B cell (primary cell): ENCODE measurements around the gene RECQL. TPM values are rescaled to one million over a fixed set of nuclear protein-coding genes. Genes with fewer than 3 reads are reported as not detected.

ENCODE experiments used
- ATAC-seq: fragments of 200-7000 bp; cut with Tn5 transposase; one replicate; pipeline ENCODE4 v1.10.0; 2021; ENCODE audit warnings: low read depth, mild to moderate bottlenecking, moderate number of reproducible peaks, moderate library complexity
- CTCF ChIA-PET: fragments of 350-600 bp; sonication (Branson Sonifier 250); formaldehyde crosslinking; loops from one replicate; lab custom pipeline; 2021; ENCODE audit warnings: antibody characterized with exemption, inconsistent platforms; lab: Charles Lee
- POLR2A ChIA-PET: fragments of 350-600 bp; sonication (Branson Sonifier 250); formaldehyde crosslinking; loops from one replicate; lab custom pipeline; 2021; ENCODE audit warnings: antibody characterized with exemption; lab: Charles Lee
- DNase-seq: peaks from one replicate; pipeline ENCODE4 v3.0.0; 2013
- H2AFZ ChIP-seq: 2 replicates; pipeline ENCODE4 v1.6.1; 2012; ENCODE audit warnings: mild to moderate bottlenecking, low read depth, low read length; ENCODE audit not compliant: insufficient read depth, poor library complexity, severe bottlenecking
- H3K27ac ChIP-seq, 2 donors: 1 replicate in 1 of 2; 2 replicates in 1 of 2; pipeline ENCODE4 v1.5.1; 2012 to 2013; ENCODE audit warnings: low read length in 2 of 2, mild to moderate bottlenecking in 2 of 2, moderate library complexity in 1 of 2
- H3K27me3 ChIP-seq, 4 experiments: fragments of 200-600 bp in 1 of 4; sonication (generic) in 1 of 4; replicated peaks in 1 of 4; 1 replicate in 2 of 4; 2 replicates in 2 of 4; pipeline versions ENCODE4 v1.6.1 to v1.7.0; 2013 to 2016; ENCODE audit warnings: low read length in 3 of 4, mild to moderate bottlenecking in 2 of 4, mixed read lengths in 1 of 4, moderate library complexity in 1 of 4; ENCODE audit not compliant: insufficient read depth in 4 of 4, control insufficient read depth in 3 of 4; ENCODE audit errors: control extremely low read depth in 1 of 4
- H3K36me3 ChIP-seq, 2 experiments: replicated peaks in 1 of 2; 1 replicate in 1 of 2; 2 replicates in 1 of 2; pipeline versions ENCODE4 v1.6.1 to v1.7.1; 2013; ENCODE audit warnings: low read length in 1 of 2; ENCODE audit not compliant: insufficient read depth in 2 of 2, control insufficient read depth in 1 of 2; ENCODE audit errors: control extremely low read depth in 1 of 2, extremely low read depth in 1 of 2
- H3K4me1 ChIP-seq, 2 donors: fragments of 200-600 bp in 1 of 2; sonication (generic) in 1 of 2; 1 replicate in 1 of 2; 2 replicates in 1 of 2; pipeline versions ENCODE4 v1.5.1 to v1.6.1; 2013 to 2017; ENCODE audit warnings: low read length in 2 of 2; ENCODE audit not compliant: control insufficient read depth in 2 of 2, insufficient read depth in 2 of 2
- H3K4me2 ChIP-seq: replicated peaks from 2 replicates; pipeline ENCODE3; 2012; ENCODE audit warnings: mild to moderate bottlenecking, low read depth, low read length; ENCODE audit not compliant: poor library complexity, severe bottlenecking
- H3K4me3 ChIP-seq, 5 experiments: fragments of 200-600 bp in 1 of 5; sonication (generic) in 1 of 5; 1 replicate in 3 of 5; 2 replicates in 2 of 5; pipeline versions ENCODE4 v1.5.1 to v1.7.0; 2011 to 2016; ENCODE audit warnings: low read length in 4 of 5, mild to moderate bottlenecking in 4 of 5, low read depth in 2 of 5, control low read depth in 1 of 5, moderate library complexity in 1 of 5; ENCODE audit not compliant: insufficient read depth in 1 of 5; ENCODE audit errors: control extremely low read depth in 1 of 5, extremely low read depth in 1 of 5
- H3K79me2 ChIP-seq: fragments of 200-600 bp; sonication (generic); one replicate; pipeline ENCODE4 v1.6.0; 2016; ENCODE audit warnings: low read length; ENCODE audit not compliant: control insufficient read depth, insufficient read depth
- H3K9ac ChIP-seq: fragments of 200-600 bp; sonication (generic); 2 replicates; pipeline ENCODE4 v1.6.1; 2017; ENCODE audit warnings: mild to moderate bottlenecking, low read length, moderate library complexity
- H3K9me3 ChIP-seq, 3 donors: one replicate each; pipeline versions ENCODE4 v1.6.1 to v1.7.1; 2013; ENCODE audit warnings: low read length in 2 of 3; ENCODE audit not compliant: control insufficient read depth in 2 of 3, insufficient read depth in 1 of 3; ENCODE audit errors: control extremely low read depth in 1 of 3
- H4K20me1 ChIP-seq: 2 replicates; pipeline ENCODE4 v1.6.0; 2012; ENCODE audit warnings: mild to moderate bottlenecking, low read length; ENCODE audit not compliant: insufficient read depth, control insufficient read depth, poor library complexity, severe bottlenecking
- H3K27ac Mint-ChIP-seq: one replicate; pipeline ENCODE4 v1.8.0; 2021; ENCODE audit warnings: mixed read lengths
- H3K27me3 Mint-ChIP-seq: one replicate; pipeline ENCODE4 v1.8.0; 2021; ENCODE audit warnings: mixed read lengths
- H3K4me1 Mint-ChIP-seq: one replicate; pipeline ENCODE4 v1.8.0; 2021; ENCODE audit warnings: mixed read lengths
- H3K4me3 Mint-ChIP-seq: one replicate; pipeline ENCODE4 v1.8.0; 2021; ENCODE audit warnings: mixed read lengths
- H3K9me3 Mint-ChIP-seq: one replicate; pipeline ENCODE4 v1.8.0; 2022; ENCODE audit warnings: mixed read lengths; ENCODE audit not compliant: insufficient read depth
- CTCF ChIP-seq: fragments of 200-600 bp; IDR thresholded peaks from one replicate; pipeline ENCODE4 v1.8.0; 2022; ENCODE audit warnings: antibody characterized with exemption, mild to moderate bottlenecking
- EZH2 ChIP-seq: IDR thresholded peaks from 2 replicates; pipeline ENCODE4 v1.6.1; 2012; ENCODE audit warnings: borderline replicate concordance, low read depth, mild to moderate bottlenecking, moderate library complexity, low read length; ENCODE audit not compliant: insufficient read depth, poor library complexity, severe bottlenecking
- WGBS: methylation state at CpG from one replicate; pipeline ENCODE4 v1.1.5; 2013; ENCODE audit warnings: missing lambda C conversion rate; ENCODE audit not compliant: insufficient coverage; 5-methylcytosine and 5-hydroxymethylcytosine counted together
- intact Hi-C: fragments of 100-400 bp; cut with micrococcal nuclease; formaldehyde crosslinking; loops from one replicate; pipeline ENCODE4 v1.10.0; 2022
- polyA plus RNA-seq: library from polyadenylated mRNA; depleted of rRNA; stranded (reverse); fragments of >200 nt; gene quantifications from 2 replicates; pipeline ENCODE4 v1.2.3, GENCODE V29; 2012
- total RNA-seq, 2 donors: library from RNA; stranded (reverse); fragments of 120-200 nt in 1 of 2; gene quantifications; 1 replicate in 1 of 2; 2 replicates in 1 of 2; pipeline versions ENCODE4 v1.2.3 to v1.2.4, GENCODE V29; 2013 to 2022

RECQL gene
- total and polyA plus RNA-seq, 2 donors (not counting 1 experiment from before 2014, with no cell fraction given), result 13.9 to 54.8 TPM

- no CpG with 5 or more reads among the region's 2 CpGs for WGBS
Observed at GRCh38 chr12:21433525-21433924, 67.9 kb downstream of the RECQL start.

GRCh38 chr12:21429994-21430393, 71.4 kb downstream of the RECQL start:
- Histone ChIP-seq H2AFZ (no peak overlapping the region), H3K9ac (no peak overlapping the region), H3K27me3 (peaks cover 0 to 4% (median under 1%) of the 10 kb centered on the region in 4 experiments), H4K20me1 (no peaks in the 10 kb centered on the region), H3K4me1 (no peaks in the 10 kb centered on the region), H3K4me3 (no peak overlapping the region), H3K9me3 (peaks cover 0 to 1% (median 0%) of the 10 kb centered on the region in 3 donors), H3K27ac (no peak overlapping the region), H3K4me2 (no peak overlapping the region), H3K36me3 (no peaks in the 10 kb centered on the region), H3K79me2 (no peaks in the 10 kb centered on the region)
- 74% methylated on average over 3 of the region's 4 CpGs for WGBS
- no peaks in the 10 kb centered on the region for H3K4me1 Mint-ChIP-seq
- TF ChIP-seq CTCF (no peak), EZH2 (no peak)
- DNase-seq (no peak), ATAC-seq (no peak)
- no peaks in the 10 kb centered on the region for H3K9me3 Mint-ChIP-seq
- no peak overlapping the region for H3K4me3 Mint-ChIP-seq
- ChIA-PET POLR2A (no interaction called here), CTCF (no interaction called here)
- intact Hi-C loops, result no loop called here
- H3K27ac Mint-ChIP-seq, result no peak overlapping the region
- peaks cover 25% of the 10 kb centered on the region for H3K27me3 Mint-ChIP-seq

More at GRCh38 chr12:21433525-21433924, 67.9 kb downstream of the RECQL start:
- TF ChIP-seq CTCF, result no peak
- no peak for TF ChIP-seq EZH2
- Histone ChIP-seq H3K27me3 (peaks cover 0 to 4% (median 0%) of the 10 kb centered on the region in 4 experiments), H2AFZ (no peak overlapping the region), H3K9ac (no peak overlapping the region), H3K4me2 (no peak overlapping the region), H3K36me3 (no peaks in the 10 kb centered on the region), H3K4me3 (no peak overlapping the region), H3K27ac (no peak overlapping the region), H3K79me2 (peaks cover 9% of the 10 kb centered on the region), H3K4me1 (peaks cover 7 to 9% of the 10 kb centered on the region in 2 donors), H3K9me3 (no peaks in the 10 kb centered on the region), H4K20me1 (no peaks in the 10 kb centered on the region)
- intact Hi-C loops, result no loop called here
- peaks cover 21% of the 10 kb centered on the region for H3K27me3 Mint-ChIP-seq
- ChIA-PET CTCF (no interaction called here), POLR2A (no interaction called here)
- H3K27ac Mint-ChIP-seq, result no peak overlapping the region
- DNase-seq, result no peak
- peaks cover 9% of the 10 kb centered on the region for H3K4me1 Mint-ChIP-seq
- H3K4me3 Mint-ChIP-seq, result no peak overlapping the region
- no peaks in the 10 kb centered on the region for H3K9me3 Mint-ChIP-seq
- no peak for ATAC-seq
